Uterus (tissue), 2 donors: ENCODE measurements around the gene LRP1.

Source experiments
- CTCF ChIP-seq, 4 experiments: fragments of 200-600 bp in 2 of 4; fragments of 450-650 bp in 2 of 4; sonication (generic) in 2 of 4; IDR thresholded peaks; one replicate each; pipeline ENCODE4 v1.5.1; 2016 to 2019; ENCODE audit warnings: antibody characterized with exemption in 4 of 4, mild to moderate bottlenecking in 2 of 4, moderate library complexity in 1 of 4
- POLR2A ChIP-seq, 2 donors: fragments of 450-650 bp; IDR thresholded peaks; one replicate each; pipeline ENCODE4 v1.6.1; 2016; ENCODE audit warnings: antibody characterized with exemption in 2 of 2, mild to moderate bottlenecking in 1 of 2, moderate library complexity in 1 of 2

- TF ChIP-seq CTCF (IDR thresholded peaks at IDR 0.05): no peak
- TF ChIP-seq POLR2A (IDR thresholded peaks at IDR 0.05): no peak
Observed at GRCh38 chr12:57133916-57134315, 5.6 kb downstream of the LRP1 start.
